Measurements from ENCODE around the gene ABCA3.
"Not testable (repeated sequence)": the region's sequence is repeated elsewhere in the genome, so short reads cannot be mapped to it uniquely, and the experiment has no call there.

Gene ABCA3

GRCh38 chr16:2278956-2279800 lies 61.4 kb downstream of the ABCA3 start:
- no peak for DNase-seq

GRCh38 chr16:2278272-2278608 lies 62.3 kb downstream of the ABCA3 start:
- DNase-seq = no peak

GRCh38 chr16:2277466-2278271 lies 62.9 kb downstream of the ABCA3 start:
- DNase-seq = no peak

GRCh38 chr16:2276368-2277195 lies 63.9 kb downstream of the ABCA3 start:
- no peak for DNase-seq

GRCh38 chr16:2275476-2276367 lies 64.8 kb downstream of the ABCA3 start:
- DNase-seq = no peak

- DNase-seq = no peak
These were observed 66.6 kb downstream of the ABCA3 start for GRCh38 chr16:2273931-2274330.

GRCh38 chr16:2273484-2273883 lies 67.0 kb downstream of the ABCA3 start:
- no peak for DNase-seq

GRCh38 chr16:2271848-2272461 lies 68.6 kb downstream of the ABCA3 start:
- DNase-seq = no peak

GRCh38 chr16:2270588-2271470 lies 69.7 kb downstream of the ABCA3 start:
- no peak for DNase-seq

GRCh38 chr16:2270070-2270462 lies 70.5 kb downstream of the ABCA3 start:
- no peak for DNase-seq

GRCh38 chr16:2267913-2268666 lies 72.4 kb downstream of the ABCA3 start, which contains the start of gene RNPS1:
TSS of gene RNPS1 (minus strand) at chr16:2268126. CDS start at chr16:2264643, 3,483 bp downstream.
- DNase-seq = peak; percentile 84

- DNase-seq = not testable (repeated sequence)
These were observed 73.0 kb downstream of the ABCA3 start for GRCh38 chr16:2267505-2267912.

- not testable (repeated sequence) for DNase-seq
These were observed 73.6 kb downstream of the ABCA3 start for GRCh38 chr16:2266887-2267286.

GRCh38 chr16:2263026-2263425 lies 77.5 kb downstream of the ABCA3 start:
- DNase-seq = not testable (repeated sequence)

- no peak for DNase-seq
These were observed 80.3 kb downstream of the ABCA3 start for GRCh38 chr16:2260250-2260649.

GRCh38 chr16:2258530-2258929 lies 82.0 kb downstream of the ABCA3 start:
- DNase-seq = not testable (repeated sequence)

GRCh38 chr16:2257726-2258125 lies 82.8 kb downstream of the ABCA3 start:
- DNase-seq = no peak

GRCh38 chr16:2256531-2257140 lies 83.9 kb downstream of the ABCA3 start:
- no peak for DNase-seq

- DNase-seq = no peak
These were observed 87.2 kb downstream of the ABCA3 start for GRCh38 chr16:2253293-2253692.

All from NCI-H1694 treated with DMSO at 0.1 percent for 48 hours (cell line).